Erythroblast (primary cell): ENCODE results near the gene TRPC4AP.

Experiments
- GATA1 ChIP-seq: IDR thresholded peaks from 2 replicates; pipeline ENCODE4 v1.6.1; 2011; ENCODE audit warnings: low read depth, mild to moderate bottlenecking, control low read depth, low read length, moderate library complexity
- POLR2A ChIP-seq: IDR thresholded peaks from 2 replicates; pipeline ENCODE4 v1.6.1; 2011; ENCODE audit warnings: mild to moderate bottlenecking, low read length

DNA sequence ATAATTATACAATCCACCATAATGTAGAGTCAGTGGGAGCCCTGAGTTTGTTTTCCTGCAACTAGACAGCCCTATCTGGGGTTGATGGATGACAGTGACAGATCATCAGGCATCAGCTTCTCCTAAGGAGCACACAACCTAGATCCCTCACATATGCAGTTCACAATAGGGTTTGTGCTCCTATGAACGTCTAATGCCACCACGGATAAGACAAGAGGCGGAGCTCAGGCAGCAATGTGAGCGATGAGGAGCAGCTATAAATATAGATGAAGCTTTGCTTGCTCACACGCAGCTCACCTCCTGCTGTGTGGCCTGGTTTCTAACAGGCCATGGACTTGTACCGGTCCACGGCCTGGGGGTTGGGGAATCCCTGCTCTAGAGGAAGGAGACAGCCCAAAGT, 28.6 kb upstream of the TRPC4AP start:
- TF ChIP-seq POLR2A (no peak), GATA1 (no peak)
